Head of caudate nucleus (tissue), 42 donors: ENCODE results near the gene FAM133A.

Experiments
- DNase-seq, 42 donors: peaks; one replicate each; pipeline versions ENCODE4 v3.0.0 to v3.0.0-alpha.2; 2020 to 2021; ENCODE audit warnings: mixed read lengths in 7 of 42
- intact Hi-C: fragments of 100-400 bp; cut with DNase I; formaldehyde crosslinking; loops from one replicate; pipeline ENCODE4 v1.15.0; 2022

FAM133A gene

DNA sequence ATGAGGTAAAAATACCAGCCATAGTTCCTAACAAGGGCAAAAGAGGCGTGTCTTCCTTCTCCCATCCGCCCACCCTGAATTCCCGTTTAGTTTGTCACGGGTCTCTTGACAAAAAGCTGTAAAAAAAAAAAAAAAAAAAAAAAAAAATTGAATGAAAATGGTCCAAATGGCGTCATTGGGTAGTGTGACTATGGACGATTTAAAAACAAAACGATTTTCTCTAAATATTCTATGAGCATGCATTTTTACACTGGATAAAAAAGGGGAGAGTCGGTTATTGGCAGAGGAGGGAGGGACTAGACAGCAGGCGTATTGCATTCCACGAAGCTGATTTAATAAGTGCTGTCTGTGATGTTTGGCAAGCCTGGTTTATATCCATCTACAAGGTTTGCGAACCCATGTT, at the start of gene FAM133A:
TSS of gene FAM133A (plus strand) at position 338 of the 403 bp plus-strand sequence. CDS start 35,214 bp downstream, outside the sequence.
- intact Hi-C loops, result no loop called here
- DNase-seq, result peak in 12 of 42 donors; percentile 1 to 47 (median 14)

DNA sequence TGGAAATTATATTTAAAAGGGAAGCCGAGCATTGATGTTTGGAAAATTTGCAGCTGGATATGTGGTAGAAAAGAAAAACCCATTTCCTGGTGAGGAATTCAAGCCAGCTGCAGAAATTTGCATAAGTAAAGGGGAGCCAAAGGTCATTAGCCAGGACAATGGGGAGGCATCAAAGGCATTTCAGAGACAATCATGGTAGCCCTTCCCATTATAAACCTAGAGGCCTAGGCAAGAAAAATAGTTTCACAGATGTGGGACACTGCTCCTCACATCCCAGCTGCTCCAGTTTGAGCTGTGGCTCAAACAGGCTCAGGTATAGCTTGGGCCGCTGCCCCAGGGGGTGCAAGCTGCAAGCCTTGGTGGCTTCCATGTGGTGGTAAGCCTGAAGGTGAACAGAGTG, 36.4 kb upstream of the FAM133A start:
- intact Hi-C loops, result no loop called here

DNA sequence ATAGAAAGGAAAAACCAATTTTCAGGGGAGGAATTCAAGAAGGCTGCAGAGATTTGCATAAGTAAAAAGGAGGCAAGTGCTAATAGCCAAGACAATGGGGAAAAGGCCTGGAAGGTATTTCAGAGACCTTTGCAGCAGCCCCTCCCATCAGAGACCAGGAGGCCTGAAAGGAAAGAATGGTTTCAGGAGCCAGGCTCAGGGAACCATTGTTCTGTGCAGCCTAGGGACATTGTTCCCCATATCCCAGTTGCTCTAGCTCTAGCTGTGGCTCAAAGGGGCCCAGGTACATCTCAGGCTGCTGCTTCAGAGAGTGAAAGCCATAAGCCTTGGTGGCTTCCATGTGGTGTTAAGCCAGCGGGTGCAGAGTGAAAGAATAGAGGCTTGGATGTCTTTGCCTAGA, 24.6 kb upstream of the FAM133A start:
- no peak for DNase-seq
- intact Hi-C loops, result no loop called here

More for the DNA sequence above, 36.4 kb upstream of the FAM133A start:
- no peak for DNase-seq

DNA sequence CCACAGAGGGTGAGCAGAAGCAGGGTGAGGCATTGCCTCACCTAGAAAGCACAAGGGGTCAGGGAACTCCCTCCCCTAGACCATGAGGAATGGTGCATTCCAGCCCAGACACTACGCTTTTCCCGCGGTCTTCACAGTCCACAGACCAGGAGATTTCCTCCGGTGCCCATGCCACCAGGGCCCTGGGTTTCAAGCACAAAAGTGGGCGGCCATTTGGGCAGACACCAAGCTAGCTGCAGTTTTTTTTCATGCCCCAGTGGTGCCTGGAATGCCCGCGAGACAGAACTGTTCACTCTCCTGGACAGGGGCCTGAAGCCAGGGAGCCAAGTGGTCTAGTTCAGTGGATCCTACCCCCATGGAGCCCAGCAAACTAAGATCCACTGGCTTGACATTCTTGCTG, 13.4 kb upstream of the FAM133A start:
- intact Hi-C loops, result no loop called here
- no peak for DNase-seq

DNA sequence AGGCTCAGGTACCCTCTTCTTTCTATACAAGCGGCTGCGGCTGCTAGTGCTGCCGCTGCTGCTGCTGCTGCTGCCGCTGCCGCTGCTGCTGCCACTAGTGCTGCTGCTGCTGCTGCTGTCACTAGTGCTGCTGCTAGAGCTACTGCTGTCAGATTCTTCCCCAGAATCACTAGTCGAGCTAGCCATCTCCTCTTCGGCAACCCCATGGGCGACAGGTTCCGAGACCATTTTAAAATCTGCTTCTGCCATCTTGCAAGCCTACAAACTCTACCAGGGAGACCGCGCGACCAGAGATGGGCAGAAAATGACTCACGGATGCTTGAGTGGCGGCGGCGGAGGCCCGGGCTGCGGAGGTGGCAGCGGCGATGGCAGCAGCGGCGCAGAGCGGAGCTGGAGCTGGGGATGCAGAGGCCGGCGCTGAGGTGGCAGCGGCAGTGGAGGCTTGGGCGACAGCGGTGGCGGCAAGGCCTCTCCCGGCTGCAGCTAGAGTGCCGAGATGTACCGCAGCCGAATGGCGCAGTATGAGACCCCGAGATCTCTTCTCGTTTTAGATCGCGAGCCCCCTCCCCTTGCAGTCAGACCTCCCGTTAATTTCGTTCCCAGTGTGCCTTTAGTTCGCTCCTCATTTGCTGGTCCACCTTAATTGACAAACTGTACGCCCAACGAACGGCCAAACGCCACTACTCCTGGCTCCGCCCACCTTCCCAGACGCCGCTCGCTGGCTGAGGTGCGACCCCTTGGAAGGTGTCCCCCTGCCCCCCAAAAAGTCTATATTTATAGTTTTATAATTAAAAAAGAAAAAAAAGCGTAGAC, 744 bp upstream of the FAM133A start, which contains the start of gene NAP1L3:
TSS of gene NAP1L3 (minus strand) at position 523 of the 813 bp plus-strand sequence. CDS start at position 249, 274 bp downstream.
- intact Hi-C loops, result no loop called here
- peak; percentile 71 to 95 (median 85) for DNase-seq

DNA sequence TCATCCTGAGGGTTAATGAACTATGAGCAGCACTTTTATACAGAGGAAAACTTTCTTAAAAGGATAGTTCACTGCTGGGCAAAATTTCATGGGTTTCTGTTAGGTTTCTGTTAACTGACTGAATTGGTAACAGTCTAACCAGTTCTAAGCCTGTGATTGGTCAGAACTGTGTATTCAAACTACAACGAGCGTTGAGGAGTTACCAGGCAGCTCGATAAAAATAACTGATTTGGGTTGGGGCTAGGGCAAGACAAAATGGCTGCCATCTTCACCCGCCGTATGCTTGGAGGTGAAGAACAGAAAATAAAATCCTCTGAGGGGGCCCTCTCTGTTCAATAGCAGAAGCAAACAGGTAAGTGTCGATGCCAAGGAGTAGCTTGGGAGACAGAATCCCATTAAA, 22.0 kb downstream of the FAM133A start:
- intact Hi-C loops, result no loop called here

DNA sequence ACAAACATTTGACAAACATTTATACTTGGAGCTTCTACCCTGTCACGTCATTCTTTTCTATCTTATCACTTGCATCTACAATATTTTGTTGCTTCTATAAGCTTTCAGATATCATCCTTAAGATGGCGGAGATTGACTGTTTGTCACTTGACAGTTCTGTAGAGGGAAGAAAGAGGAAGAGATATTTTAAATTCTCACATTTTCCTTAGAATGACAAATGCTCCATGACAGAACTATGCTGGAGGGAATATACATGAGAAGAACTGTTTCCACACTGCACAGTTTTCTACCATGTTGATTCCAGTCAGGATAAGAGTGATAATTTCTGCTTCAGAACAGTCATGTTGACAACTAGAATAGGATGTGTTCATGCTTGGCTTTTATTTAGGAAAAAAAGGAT, 29.7 kb downstream of the FAM133A start:
- no peak for DNase-seq
- intact Hi-C loops, result no loop called here

More for the DNA sequence above, 22.0 kb downstream of the FAM133A start:
- no peak for DNase-seq

DNA sequence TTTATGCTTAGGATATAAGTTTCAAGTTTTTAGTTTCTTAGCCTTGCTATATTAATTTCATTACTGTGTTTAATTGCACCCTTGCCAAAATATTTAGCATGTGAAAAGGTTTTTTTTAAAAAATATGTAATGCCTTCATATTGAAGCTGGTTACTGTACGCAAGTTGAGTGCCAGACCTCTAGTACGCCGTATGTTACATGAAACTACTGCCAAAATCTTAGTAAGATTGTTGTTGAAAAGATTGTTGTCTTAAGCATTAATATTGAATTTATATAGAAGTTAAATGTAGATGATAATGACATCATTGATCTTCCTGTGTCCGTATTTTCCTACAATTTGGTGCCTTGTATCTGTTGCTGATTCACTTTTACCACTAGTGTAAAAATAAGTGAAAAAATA, 37.1 kb downstream of the FAM133A start:
- no peak for DNase-seq
- intact Hi-C loops, result no loop called here

DNA sequence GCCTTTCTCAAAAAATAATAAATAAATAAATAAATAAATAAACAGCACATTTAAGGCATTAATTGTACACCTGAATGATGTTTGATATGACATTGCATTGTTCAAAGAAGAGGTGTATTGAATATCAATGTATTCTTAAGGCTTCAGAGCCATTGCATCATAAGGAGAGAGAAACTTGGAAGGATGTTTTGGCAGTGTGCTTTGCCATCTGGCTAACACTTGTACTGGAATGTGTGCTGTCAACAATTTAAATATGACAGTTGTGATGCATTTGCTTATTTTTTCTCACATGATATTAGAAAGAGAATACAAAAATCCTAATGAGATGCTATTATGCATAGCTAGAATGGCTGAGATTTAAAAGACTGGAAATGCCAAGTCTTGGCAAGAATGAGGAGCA, 67.8 kb downstream of the FAM133A start:
- no peak for DNase-seq
- intact Hi-C loops, result no loop called here

DNA sequence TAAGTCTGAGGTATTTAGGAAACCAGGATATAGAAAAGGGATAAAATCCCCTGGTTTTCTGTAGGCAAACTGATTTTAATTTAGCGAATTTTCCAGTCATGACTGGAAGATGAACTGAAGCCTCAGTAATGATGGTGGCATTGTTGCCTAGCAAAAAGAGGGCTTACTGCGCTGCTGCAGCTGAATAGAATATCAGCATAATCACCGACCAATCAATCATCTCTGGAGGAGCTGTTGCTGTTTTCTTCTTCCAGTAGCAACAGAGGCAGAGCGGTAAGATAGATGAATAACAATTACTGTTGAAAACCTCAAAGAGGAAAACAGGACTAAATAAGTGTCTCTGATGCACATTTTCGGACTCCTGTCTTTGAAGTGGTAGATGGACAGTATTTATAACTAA, 86.2 kb downstream of the FAM133A start:
- intact Hi-C loops, result no loop called here
- no peak for DNase-seq
